ENCODE results near the gene TGIF2LY.
"Not testable (repeated sequence)": the region's sequence is repeated elsewhere in the genome, so short reads cannot be mapped to it uniquely, and the experiment has no call there.

TGIF2LY gene

DNA sequence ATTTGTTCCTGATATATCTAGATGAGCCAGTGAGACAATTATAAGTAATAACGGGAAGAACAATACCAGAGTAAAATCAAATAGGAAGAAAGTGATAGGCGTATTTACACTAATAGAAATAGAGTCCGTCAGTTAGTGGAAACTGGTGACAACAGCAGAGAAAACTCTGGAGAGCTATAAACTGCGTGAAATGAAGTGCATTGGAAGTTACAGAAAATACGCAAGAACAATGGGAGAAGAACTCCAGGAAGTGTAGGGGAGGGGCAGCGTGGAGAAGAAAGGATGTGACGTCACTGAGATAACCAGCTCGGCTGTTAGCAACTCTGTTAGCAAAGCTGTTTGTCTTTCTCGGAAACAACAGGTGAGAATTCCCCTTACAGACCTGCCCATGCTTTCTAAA, at the start of gene TGIF2LY:
TSS of gene TGIF2LY (plus strand) at position 301 of the 400 bp plus-strand sequence. CDS start 178 bp downstream, outside the sequence.
- H3K4me1 Mint-ChIP-seq, H3K4me3 Mint-ChIP-seq, H3K27ac Mint-ChIP-seq, H3K9me3 Mint-ChIP-seq, H3K36me3 Mint-ChIP-seq, H3K27me3 Mint-ChIP-seq: not testable (repeated sequence)

Data from activated naive CD4-positive, alpha-beta T cell treated with anti-CD3 and anti-CD28 coated beads, Interleukin-2, amount 50 U/mL, for 24 hours (primary cell).